ENCODE results near the gene L2HGDH.

L2HGDH gene

DNA sequence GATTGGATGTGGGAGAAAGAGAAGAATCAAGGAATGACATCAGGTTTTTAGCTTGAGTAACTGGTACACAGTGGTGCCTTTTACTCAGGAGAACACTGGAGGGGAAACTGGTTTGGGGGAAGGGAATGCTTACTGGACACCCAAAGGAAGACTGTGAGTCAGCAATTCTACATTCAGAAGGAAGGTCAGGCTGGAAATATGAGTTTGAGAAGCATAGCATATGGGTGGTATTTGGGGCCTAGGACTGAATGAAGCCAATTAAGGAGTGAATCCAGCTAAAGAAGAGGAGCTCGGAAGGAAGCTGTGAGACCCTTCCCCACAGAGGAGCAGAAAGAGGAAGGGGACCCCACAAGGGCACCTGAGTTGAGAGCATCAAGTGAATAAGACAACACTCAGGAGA, 35.5 kb upstream of the L2HGDH start:
- Histone ChIP-seq H2AFZ (ENCODE audit: low read length) (no peak overlapping the region), H3K27ac (ENCODE audit: low read length) (no peak overlapping the region), H3K4me2 (ENCODE audit: low read depth, low read length) (no peak overlapping the region), H4K20me1 (ENCODE audit: insufficient read depth, low read length) (no peaks in the 10 kb centered on the region), H3K27me3 (replicated peaks; ENCODE audit: insufficient read depth, low read length) (no peaks in the 10 kb centered on the region), H3K79me2 (ENCODE audit: low read length) (no peaks in the 10 kb centered on the region), H3K9ac (ENCODE audit: low read length) (no peak overlapping the region), H3K4me1 (ENCODE audit: low read length) (no peaks in the 10 kb centered on the region), H3K36me3 (replicated peaks; ENCODE audit: insufficient read depth, low read length) (no peaks in the 10 kb centered on the region), H3K4me3 (ENCODE audit: low read length) (no peak overlapping the region), H3K9me2 (replicated peaks; ENCODE audit: insufficient read depth, low read length) (no peaks in the 10 kb centered on the region), H3K9me3 (replicated peaks; ENCODE audit: insufficient read depth, low read length) (no peaks in the 10 kb centered on the region), H3F3A (ENCODE audit: insufficient read depth, low read length) (no peaks in the 10 kb centered on the region)
- DNase-seq = no peak
- TF ChIP-seq EZH2phosphoT487 (IDR thresholded peaks at IDR 0.05; ENCODE audit: low read length) (no peak), EZH2 (optimal IDR thresholded peaks at IDR 0.05; ENCODE audit: low read depth, low read length) (no peak)
- TF ChIP-seq, protein P1, sequence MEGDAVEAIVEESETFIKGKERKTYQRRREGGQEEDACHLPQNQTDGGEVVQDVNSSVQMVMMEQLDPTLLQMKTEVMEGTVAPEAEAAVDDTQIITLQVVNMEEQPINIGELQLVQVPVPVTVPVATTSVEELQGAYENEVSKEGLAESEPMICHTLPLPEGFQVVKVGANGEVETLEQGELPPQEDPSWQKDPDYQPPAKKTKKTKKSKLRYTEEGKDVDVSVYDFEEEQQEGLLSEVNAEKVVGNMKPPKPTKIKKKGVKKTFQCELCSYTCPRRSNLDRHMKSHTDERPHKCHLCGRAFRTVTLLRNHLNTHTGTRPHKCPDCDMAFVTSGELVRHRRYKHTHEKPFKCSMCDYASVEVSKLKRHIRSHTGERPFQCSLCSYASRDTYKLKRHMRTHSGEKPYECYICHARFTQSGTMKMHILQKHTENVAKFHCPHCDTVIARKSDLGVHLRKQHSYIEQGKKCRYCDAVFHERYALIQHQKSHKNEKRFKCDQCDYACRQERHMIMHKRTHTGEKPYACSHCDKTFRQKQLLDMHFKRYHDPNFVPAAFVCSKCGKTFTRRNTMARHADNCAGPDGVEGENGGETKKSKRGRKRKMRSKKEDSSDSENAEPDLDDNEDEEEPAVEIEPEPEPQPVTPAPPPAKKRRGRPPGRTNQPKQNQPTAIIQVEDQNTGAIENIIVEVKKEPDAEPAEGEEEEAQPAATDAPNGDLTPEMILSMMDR (IDR thresholded peaks at IDR 0.05; ENCODE audit: low read length) = no peak

DNA sequence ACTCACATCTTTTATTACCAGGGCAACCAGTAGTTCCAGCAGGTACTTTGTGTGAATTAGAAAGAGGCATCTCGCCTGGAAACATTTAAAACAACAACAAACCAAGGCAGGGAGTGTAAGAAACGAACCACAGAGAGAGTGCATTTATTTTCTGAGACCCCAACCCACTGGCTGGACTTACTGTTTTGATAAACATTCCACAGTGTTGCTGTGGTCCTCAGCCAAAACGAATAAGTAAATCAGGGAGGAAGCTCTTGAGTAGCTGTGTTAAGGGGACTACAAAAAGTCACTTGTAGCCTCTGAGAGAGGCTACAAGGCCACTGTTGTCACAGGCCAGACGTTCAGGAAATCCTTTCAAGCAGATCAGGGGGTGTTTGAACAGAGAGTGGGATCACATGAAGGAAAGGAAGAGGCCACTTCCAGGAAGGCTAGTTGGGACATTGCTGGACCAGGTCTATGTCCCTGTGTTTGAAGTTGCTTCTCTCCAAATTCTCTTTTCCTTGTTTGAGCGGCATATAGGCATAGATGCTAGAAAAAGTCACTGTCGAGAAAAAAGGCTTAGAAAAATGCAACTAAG, 33.9 kb upstream of the L2HGDH start:
- Histone ChIP-seq H3K27ac (ENCODE audit: low read length) (no peak overlapping the region), H3K36me3 (replicated peaks; ENCODE audit: insufficient read depth, low read length) (no peaks in the 10 kb centered on the region), H3K79me2 (ENCODE audit: low read length) (no peaks in the 10 kb centered on the region), H3K27me3 (replicated peaks; ENCODE audit: insufficient read depth, low read length) (no peaks in the 10 kb centered on the region), H3K9me2 (replicated peaks; ENCODE audit: insufficient read depth, low read length) (no peaks in the 10 kb centered on the region), H3K9ac (ENCODE audit: low read length) (no peak overlapping the region), H3F3A (ENCODE audit: insufficient read depth, low read length) (no peaks in the 10 kb centered on the region), H3K4me2 (ENCODE audit: low read depth, low read length) (no peak overlapping the region), H3K4me3 (ENCODE audit: low read length) (no peak overlapping the region), H3K4me1 (ENCODE audit: low read length) (no peaks in the 10 kb centered on the region), H3K9me3 (replicated peaks; ENCODE audit: insufficient read depth, low read length) (no peaks in the 10 kb centered on the region), H2AFZ (ENCODE audit: low read length) (no peak overlapping the region), H4K20me1 (ENCODE audit: insufficient read depth, low read length) (no peaks in the 10 kb centered on the region)
- TF ChIP-seq EZH2 (optimal IDR thresholded peaks at IDR 0.05; ENCODE audit: low read depth, low read length) (no peak), EZH2phosphoT487 (IDR thresholded peaks at IDR 0.05; ENCODE audit: low read length) (no peak)
- TF ChIP-seq, protein P1 (IDR thresholded peaks at IDR 0.05; ENCODE audit: low read length) = no peak
- no peak for DNase-seq

GRCh38 chr14:50344876-50345563, 33.0 kb upstream of the L2HGDH start:
- Histone ChIP-seq H3K79me2 (ENCODE audit: low read length) (no peaks in the 10 kb centered on the region), H3K9me2 (replicated peaks; ENCODE audit: insufficient read depth, low read length) (no peaks in the 10 kb centered on the region), H3F3A (ENCODE audit: insufficient read depth, low read length) (no peaks in the 10 kb centered on the region), H3K9ac (ENCODE audit: low read length) (no peak overlapping the region), H3K4me1 (ENCODE audit: low read length) (no peaks in the 10 kb centered on the region), H3K27me3 (replicated peaks; ENCODE audit: insufficient read depth, low read length) (no peaks in the 10 kb centered on the region), H3K27ac (ENCODE audit: low read length) (no peak overlapping the region), H3K4me2 (ENCODE audit: low read depth, low read length) (no peak overlapping the region), H3K36me3 (replicated peaks; ENCODE audit: insufficient read depth, low read length) (no peaks in the 10 kb centered on the region), H4K20me1 (ENCODE audit: insufficient read depth, low read length) (no peaks in the 10 kb centered on the region), H2AFZ (ENCODE audit: low read length) (no peak overlapping the region), H3K4me3 (ENCODE audit: low read length) (no peak overlapping the region), H3K9me3 (replicated peaks; ENCODE audit: insufficient read depth, low read length) (no peaks in the 10 kb centered on the region)
- TF ChIP-seq EZH2 (optimal IDR thresholded peaks at IDR 0.05; ENCODE audit: low read depth, low read length) (no peak), EZH2phosphoT487 (IDR thresholded peaks at IDR 0.05; ENCODE audit: low read length) (no peak)
- TF ChIP-seq, protein P1 (IDR thresholded peaks at IDR 0.05; ENCODE audit: low read length) = no peak
- no peak for DNase-seq

Data from MM.1S (cell line).